Gastrocnemius medialis (tissue), 4 donors: ENCODE results near the gene BTLA.

Source experiments
- CTCF ChIP-seq, 5 experiments: fragments of 450-650 bp in 3 of 5; fragments of 200-600 bp in 2 of 5; sonication (generic) in 2 of 5; IDR thresholded peaks in 4 of 5; conservative IDR thresholded peaks in 1 of 5; 1 replicate in 4 of 5; 2 replicates in 1 of 5; pipeline ENCODE4 v1.5.1; 2016 to 2019; ENCODE audit warnings: antibody characterized with exemption in 5 of 5, mild to moderate bottlenecking in 3 of 5, moderate library complexity in 3 of 5
- POLR2A ChIP-seq, 2 donors: fragments of 450-650 bp; IDR thresholded peaks; one replicate each; pipeline ENCODE4 v1.6.1; 2017; ENCODE audit warnings: antibody characterized with exemption in 2 of 2, mild to moderate bottlenecking in 2 of 2, moderate library complexity in 2 of 2

GRCh38 chr3:112460519-112461195 is 38.6 kb downstream of the BTLA start:
- no peak for TF ChIP-seq POLR2A (IDR thresholded peaks at IDR 0.05)
- no peak for TF ChIP-seq CTCF (IDR thresholded peaks at IDR 0.05 in 4 of 5, conservative IDR thresholded peaks at IDR 0.05 in 1 of 5)
